PC-9 (cell line): ENCODE results near the gene PRKCH.

Experiments
- EZH2 ChIP-seq: fragments of 200-600 bp; sonication (generic); IDR thresholded peaks from 2 replicates; pipeline ENCODE4 v1.8.0; 2017; ENCODE audit warnings: antibody characterized with exemption, low read depth
- TF ChIP-seq, protein P1 (sequence below): fragments of 200-600 bp; sonication (generic); conservative IDR thresholded peaks from 2 replicates; pipeline ENCODE4 v1.6.1; 2017; ENCODE audit warnings: mixed run types, antibody characterized with exemption, mild to moderate bottlenecking, moderate library complexity

DNA sequence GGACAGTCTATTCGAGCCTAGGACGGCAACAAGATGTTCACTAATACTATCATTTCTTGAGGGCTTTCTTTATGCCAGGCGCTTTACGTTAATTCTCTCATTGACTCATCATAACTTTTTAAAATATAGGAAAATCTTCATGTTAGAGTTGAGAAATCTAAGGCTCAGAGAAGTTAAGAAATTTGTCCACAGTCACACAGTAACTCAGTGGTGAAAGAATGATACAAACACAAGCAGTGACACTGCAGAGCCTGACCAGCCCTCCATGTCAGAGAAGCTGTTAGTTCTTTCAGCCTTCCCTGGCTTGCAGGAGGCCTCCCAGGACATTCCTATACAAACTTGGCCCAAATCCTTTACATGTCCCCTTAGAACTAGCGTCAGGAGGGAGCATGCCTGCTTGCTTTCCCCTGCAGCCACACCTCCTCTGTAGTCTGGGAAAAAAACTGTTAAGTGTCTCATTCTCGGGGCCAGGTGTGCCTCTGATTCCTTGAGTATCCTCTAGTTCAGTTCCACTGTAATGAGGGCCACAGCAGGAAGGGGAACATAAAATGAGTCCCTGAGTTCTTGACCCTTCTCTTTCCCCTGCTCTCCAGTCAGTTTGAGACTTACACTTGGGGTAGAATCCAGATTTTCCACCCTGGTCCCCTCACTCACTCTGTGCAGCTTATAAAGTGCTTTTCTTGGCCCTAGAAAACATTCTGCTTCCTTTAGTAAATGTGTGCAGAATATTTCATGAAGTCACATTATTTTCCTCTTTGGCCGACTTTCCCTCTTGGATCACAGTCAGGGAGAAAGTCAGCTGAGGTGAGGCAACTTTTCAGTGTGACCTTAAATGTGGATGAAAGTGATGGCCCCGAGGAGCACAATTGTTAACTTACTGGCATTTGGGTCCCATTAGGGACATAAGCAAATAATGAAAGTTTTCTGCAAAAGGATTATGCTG, 221.7 kb downstream of the PRKCH start:
- TF ChIP-seq, protein P1, sequence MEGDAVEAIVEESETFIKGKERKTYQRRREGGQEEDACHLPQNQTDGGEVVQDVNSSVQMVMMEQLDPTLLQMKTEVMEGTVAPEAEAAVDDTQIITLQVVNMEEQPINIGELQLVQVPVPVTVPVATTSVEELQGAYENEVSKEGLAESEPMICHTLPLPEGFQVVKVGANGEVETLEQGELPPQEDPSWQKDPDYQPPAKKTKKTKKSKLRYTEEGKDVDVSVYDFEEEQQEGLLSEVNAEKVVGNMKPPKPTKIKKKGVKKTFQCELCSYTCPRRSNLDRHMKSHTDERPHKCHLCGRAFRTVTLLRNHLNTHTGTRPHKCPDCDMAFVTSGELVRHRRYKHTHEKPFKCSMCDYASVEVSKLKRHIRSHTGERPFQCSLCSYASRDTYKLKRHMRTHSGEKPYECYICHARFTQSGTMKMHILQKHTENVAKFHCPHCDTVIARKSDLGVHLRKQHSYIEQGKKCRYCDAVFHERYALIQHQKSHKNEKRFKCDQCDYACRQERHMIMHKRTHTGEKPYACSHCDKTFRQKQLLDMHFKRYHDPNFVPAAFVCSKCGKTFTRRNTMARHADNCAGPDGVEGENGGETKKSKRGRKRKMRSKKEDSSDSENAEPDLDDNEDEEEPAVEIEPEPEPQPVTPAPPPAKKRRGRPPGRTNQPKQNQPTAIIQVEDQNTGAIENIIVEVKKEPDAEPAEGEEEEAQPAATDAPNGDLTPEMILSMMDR = no peak
- no peak for TF ChIP-seq EZH2
